HG03060 (cell line): ENCODE results near the gene SYN1.
"Not testable (repeated sequence)": the region's sequence is repeated elsewhere in the genome, so short reads cannot be mapped to it uniquely, and the experiment has no call there.

ENCODE experiments used
- ATAC-seq: cut with Tn5 transposase; IDR thresholded peaks from one replicate; pipeline ENCODE4 v1.9.1; 2021; ENCODE audit warnings: low read depth, moderate number of reproducible peaks; ENCODE audit not compliant: unreplicated experiment

The SYN1 gene

DNA sequence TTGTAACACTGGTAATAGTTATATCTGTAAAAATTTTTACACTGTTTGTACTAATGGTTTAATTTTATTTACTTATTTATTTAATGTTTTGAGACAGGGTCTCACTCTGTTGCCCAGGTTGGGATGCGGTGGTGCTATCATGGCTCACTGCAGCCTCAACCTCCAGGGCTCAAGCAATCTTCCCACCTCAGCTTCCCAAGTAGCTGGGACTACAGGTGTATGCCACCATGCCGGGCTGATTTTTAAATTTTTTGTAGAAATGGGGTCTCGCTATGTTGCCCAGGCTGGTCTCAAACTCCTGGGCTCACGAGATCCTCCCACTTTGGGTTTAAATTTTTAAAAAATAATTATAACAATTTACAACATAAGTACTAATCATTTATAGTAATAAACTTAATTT is 16.5 kb downstream of the SYN1 start:
- ATAC-seq, result not testable (repeated sequence)

DNA sequence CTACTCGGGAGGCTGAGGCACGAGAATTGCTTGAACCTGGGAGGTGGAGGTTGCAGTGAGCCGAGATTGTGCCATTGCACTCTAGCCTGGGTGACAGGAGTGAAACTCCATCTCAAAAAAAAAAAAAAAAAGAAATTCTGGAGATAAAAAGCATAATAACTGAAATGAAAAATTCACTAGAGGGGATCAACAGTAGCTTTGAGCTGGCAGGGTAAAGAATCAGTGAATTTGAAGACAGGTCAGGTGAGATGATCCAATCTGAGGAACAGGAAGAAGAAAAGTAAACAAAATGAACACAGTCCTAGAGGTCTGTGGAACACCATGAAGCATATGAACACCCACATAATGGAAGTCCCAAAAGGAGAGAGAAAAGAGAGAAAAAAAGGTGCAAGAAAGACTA is 22.4 kb downstream of the SYN1 start:
- ATAC-seq, result no peak

DNA sequence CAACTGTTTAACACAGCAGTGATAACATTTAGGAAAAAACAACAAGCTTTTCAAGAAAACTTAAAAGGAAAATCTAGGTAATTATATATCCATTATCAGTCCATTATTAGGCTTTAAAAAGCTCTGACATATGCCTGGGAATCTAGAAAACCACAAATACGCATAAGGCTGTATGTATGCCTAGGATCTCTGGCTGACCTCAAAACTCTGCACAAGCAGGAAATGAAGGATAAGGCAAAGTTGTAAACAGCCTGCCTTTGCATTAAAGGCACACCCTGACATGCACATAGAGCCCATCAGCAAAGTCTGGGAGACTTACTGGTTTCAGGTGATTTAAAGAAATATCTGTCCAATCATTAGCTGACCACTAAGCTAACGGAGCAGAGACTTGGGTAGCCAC is 23.4 kb downstream of the SYN1 start:
- no peak for ATAC-seq

DNA sequence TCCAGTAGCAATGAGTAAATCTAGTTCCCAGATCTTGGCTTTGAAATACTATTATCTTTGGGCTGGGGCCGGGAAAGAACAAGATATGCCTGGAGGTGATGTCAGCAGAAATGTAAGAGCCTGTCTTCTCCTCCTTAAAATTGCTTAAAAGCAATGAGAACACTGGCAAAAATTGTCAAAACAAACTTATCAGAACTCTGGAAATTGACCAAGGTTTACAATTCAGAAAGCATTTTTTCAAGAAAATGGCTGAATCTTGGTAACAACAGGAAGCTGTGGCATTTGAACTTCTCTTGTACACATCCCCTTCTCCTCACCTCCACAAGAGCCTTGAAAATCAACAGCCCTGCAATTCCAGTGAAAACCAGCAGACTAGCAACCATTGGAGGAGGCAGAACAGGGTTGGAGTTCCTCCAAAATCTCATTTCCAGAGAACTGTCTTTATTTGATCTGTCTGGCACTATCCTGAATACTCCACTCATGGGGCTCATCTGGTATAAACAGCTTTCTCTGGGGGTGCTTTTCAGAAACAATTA is 23.9 kb downstream of the SYN1 start:
- no peak for ATAC-seq

DNA sequence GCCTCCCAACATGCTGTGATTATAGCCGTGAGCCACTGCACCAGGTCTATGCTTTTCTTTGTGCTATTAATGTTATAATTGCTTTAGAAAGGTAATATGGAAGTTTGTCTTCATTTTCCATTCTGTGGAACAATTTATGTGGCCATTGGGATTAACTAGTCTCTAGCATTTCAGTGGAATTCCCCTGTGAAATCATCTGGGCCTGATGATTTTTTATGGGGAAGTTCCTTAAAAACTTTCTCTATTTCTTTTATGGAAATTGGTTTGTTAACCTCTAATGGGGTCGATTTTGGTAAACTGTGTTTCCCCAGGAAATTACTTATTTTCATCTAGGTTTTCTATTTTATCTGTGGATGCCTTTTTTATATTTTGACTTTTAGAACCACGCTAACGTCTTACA is 26.1 kb downstream of the SYN1 start:
- no peak for ATAC-seq

DNA sequence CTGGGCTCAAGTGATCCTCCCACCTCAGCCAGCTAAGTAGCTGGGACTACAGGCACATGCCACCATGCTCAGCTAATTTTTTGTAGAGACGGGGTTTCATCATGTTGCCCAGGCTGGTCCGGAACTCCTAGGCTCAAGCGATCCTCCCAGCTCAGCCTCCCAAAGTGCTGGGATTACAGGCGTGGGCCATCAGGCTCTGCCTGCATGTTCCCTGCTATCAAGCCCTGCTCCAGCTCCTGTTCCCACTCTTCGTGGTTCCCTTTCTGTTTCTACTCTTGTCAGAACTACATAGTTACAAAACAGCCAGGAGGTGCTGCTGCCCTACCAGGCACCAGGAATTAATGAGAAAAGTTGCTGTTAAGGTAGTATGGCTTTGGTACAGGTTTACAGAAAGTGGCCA is 28.7 kb downstream of the SYN1 start:
- no peak for ATAC-seq

DNA sequence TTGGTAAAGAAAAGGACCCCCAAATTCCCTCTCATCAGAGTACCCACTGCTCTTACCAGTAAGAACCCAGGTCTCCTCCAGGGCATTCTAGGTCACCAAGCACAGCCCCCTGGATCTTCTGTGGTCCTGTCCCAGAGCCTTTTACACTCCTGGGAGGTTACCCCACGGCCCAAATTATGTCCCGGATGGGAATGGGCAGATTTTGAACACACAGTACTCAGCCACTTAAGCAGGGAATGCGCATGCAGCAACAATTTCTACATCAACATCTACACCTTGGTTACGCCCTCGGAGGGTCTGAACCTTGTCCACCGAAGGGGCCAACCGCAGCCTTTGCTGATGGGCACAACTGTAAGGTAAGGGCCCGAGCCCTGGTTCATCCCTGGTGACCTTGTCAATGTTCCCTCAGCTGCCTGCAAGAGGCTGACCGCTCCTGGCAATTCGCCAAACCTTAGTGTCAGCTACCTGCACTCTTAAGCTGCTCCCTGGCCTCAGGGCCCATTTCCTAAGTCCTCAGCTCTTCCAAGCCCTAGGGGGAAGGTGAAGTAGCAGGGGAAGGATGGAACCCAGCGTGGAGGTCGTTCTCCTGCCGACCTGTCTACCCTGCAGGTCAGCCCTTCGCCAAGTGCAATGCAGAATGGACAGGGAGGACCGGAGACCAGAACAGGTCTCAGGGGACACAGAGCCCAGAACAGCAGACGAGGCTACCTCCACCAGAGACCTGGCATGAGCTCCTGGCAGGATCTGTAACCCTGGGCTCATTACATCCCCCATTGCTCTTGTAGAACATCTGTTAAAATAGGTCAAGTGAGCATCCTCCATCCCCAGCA is 31.5 kb downstream of the SYN1 start:
- no peak for ATAC-seq

DNA sequence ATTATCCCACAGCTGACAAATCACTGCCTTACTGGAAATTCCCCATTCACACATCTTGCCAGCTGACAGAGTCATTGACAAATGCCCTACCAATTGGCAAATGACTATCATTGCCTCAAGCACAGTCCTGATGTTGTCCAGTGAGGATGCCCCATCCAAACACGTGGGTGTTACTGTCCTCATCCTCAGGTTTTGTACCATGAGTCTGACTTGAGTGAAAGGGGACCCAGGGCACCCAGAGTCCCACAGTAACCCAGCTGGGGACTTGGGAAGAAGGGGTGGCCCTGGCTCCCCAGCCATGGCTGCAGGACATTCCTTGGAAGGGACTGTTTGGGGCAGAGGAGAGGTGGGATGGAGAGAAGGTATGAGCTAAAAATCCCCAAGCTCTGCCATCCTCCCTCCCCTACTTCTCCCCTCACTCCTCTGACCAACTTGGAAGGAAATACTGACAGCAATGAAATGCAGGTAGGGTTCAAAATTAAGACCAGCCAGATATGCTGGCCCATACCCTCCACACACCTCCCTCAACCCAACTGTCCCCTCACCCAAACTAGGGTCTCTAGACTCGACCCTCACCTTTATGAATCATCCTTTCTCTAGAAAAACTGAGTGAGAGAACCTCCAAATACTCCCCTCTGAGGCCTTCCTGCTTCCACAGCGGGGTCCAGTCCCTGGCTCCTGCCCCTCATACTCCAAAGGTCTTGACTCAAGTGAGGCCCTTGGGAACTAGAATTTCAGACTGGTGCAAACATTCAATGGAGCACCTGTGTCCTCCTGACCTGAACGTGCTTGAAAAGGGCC is 32.4 kb downstream of the SYN1 start:
- ATAC-seq, result no peak

DNA sequence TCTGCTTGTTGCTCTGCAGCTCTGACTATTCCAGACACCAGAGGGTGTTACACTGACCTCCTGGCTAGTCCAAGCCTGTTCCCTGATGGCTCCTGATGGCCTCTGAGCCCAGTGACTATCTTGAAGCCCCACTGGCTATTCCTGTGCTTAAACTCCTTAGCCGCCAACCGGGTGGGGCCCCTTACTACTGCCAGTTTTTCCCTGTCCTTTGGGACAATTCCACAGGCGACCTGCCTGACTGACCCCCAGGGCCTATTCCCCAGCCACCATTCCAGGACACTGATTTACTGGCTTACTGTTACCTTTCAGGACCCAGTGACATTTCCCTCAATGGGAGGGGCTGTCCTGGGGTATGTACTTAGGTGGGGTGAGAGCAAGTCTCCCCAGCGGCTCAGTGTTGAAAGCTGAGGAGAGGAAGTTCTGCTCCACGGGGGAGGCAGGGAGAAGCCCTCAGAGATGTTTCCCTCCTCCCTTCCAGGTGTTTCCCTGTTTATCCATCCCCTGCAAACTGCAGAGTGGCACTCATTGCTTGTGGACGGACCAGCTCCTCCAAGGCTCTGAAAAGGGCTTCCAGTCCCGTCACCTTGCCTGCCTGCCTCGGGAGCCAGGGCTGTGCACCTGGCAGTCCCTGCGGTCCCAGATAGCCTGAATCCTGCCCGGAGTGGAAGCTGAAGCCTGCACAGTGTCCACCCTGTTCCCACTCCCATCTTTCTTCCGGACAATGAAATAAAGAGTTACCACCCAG is 33.4 kb downstream of the SYN1 start:
- ATAC-seq, result no peak

DNA sequence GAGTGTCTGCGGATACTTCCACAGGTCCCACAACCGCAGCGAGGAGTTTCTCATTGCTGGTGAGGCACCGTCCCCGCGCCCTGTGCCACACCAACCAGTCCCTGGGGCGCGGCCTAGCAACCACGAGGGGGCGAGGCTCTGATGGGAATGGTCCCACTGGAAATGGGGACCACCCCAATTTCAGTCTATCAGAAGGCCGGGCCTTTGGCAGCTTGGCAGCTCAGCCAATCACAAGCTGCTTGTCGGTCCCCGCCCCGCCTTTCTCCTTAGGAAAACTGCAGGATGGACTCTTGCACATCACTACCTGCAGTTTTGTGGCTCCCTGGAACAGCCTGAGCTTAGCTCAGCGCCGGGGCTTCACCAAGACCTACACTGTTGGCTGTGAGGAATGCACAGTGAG is 34.4 kb downstream of the SYN1 start:
- no peak for ATAC-seq

DNA sequence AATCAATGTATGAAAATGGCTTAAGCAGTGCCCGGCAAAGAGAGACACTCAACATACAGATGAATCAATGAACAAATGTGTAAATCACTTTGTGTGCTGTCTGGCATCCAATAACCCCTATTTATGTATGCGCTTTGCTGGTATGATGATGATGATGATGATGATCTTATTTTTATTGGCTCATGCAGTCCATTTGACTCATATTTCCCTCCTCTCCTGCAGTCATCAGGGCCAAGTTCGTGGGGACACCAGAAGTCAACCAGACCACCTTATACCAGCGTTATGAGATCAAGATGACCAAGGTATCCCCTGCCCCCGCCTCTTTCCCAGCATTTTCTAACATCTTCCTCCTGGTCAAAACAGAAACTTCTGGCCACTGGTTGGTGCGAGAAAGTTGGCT is 34.9 kb downstream of the SYN1 start:
- no peak for ATAC-seq

DNA sequence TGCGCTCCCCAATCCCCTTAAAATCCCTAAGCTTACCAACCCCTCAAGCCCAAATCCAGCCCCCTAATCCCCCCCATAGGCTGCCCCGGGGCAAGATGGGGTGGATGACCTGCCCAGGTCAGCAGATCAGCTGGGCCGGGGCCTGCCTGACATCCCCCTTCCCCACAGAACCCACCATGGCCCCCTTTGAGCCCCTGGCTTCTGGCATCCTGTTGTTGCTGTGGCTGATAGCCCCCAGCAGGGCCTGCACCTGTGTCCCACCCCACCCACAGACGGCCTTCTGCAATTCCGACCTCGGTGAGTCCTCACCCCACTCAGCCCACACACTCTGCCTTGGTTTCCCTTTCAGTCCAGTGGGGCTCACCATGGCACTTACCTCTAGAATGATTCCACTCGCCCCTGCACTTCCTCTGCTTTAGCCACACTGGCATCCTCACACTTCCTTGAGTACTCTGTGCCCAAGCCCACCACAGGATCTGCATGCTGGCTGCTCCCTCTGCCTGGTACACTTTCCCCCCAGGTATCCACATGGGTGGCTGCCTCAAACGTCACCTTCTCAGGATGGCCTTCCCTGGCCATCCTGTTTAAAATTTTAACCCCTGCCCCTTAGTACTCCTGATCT is 36.3 kb downstream of the SYN1 start:
- ATAC-seq, result no peak

DNA sequence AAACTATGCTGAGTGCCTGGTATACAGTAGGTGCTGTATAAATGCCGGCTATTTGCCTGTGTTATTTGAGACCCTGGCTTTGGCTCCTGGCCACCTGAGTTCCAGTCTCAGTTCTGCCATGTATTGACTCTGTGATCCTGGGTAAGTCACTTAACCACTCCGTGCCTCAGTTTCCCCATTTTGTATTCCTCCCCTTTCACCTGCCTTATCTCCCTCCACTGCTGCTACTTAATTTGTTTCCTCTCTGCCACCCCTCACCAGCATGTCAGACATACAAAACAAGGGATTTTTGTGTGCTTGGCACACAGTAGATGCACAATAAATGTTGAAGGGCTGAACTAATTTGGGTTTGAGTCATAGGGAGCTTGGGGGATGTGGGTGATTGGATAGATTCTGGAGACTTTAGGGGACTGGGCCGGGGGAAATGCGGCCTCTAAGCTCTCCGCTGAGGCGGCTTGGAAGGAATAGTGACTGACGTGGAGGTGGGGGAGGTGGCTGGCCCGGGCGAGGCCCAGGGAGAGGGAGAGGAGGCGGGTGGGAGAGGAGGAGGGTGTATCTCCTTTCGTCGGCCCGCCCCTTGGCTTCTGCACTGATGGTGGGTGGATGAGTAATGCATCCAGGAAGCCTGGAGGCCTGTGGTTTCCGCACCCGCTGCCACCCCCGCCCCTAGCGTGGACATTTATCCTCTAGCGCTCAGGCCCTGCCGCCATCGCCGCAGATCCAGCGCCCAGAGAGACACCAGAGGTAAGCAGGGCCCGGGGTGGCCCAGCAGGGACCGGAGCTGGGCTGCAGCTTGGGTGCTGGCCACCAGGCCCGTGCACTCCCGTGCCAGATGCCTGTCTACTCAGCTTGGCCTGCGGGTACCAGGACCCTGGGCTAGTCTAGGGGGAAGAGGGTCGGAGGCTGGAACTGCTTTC is 37.7 kb downstream of the SYN1 start, which contains the start of gene TIMP1:
TIMP1 (plus strand) TSS at position 706 of the 917 bp plus-strand sequence. CDS start 980 bp downstream, outside the sequence.
- peak; percentile 78 for ATAC-seq

DNA sequence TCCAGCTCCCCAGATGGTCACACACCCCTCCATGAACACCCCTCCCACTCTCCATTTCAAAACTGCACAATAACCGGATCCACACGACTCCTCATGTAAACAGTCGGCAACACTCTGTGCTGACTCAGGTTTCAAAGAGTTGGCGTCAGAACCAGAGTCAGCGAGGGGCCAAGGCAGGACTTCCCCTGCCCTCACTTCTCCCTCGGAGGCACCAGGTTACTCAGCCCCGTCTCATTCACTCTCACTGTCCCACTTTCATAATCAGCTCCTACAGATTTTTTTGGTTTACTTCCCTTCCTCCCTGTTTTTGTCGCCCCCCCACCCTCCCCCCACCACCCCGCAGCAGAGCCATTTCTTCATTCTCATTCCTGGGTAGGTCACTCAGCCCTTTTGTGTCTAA is 40.1 kb downstream of the SYN1 start:
- no peak for ATAC-seq

DNA sequence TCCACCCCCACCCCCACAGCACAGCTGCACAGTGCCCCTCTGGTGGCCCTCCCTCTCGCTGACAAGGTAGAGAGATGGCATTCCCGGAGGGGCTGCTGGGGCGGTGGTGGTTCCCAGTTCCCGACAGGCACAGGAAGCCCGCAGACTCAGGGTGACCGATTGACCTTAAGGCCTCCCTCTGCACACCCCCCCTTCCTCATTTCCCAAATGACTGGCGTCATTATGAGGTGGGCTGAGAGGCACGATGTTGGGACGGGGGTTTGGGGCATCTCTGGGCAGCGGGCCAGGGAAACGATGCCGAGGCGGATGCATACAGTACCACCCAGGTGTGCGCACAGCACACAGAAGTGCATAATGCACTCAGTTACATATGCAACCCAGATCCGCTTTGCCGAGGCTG is 41.0 kb downstream of the SYN1 start:
- no peak for ATAC-seq

DNA sequence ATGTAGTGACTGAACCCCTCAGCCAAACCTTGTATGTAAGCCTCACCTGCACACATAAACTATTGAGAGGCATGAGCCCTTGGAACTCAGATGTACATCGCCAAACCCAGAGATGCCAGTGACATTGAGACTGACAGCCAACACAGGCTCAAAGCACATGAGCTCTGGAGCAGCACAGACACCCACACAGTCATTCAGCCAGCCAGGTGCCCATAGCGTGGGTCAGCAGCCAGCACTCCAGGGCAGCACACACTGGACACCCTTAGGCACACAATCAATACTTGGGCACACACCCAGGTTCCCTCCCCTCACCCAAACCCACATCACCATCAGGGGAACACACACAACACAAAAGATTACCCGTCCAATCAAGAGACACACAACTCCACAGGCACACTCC is 41.8 kb downstream of the SYN1 start:
- ATAC-seq, result no peak

DNA sequence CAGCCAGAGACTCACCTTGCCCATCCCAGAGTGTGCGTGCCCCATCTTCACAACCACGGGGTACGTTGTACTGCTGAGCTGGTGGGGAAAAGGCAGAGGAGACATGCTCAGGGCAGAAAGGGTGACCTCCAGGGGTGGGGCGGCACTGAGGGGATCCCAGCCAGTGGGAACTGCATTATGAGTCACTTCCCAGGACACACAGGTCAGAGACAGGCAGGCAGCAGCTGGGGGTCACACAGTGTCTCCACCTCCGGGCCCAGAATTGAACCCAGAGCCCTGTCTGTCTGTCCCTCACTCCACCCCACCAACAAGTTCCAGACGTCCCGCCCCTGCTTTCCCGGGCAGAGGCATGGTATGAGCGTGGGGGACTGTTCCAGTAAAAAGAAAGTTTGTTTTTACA is 42.2 kb downstream of the SYN1 start:
- no peak for ATAC-seq

DNA sequence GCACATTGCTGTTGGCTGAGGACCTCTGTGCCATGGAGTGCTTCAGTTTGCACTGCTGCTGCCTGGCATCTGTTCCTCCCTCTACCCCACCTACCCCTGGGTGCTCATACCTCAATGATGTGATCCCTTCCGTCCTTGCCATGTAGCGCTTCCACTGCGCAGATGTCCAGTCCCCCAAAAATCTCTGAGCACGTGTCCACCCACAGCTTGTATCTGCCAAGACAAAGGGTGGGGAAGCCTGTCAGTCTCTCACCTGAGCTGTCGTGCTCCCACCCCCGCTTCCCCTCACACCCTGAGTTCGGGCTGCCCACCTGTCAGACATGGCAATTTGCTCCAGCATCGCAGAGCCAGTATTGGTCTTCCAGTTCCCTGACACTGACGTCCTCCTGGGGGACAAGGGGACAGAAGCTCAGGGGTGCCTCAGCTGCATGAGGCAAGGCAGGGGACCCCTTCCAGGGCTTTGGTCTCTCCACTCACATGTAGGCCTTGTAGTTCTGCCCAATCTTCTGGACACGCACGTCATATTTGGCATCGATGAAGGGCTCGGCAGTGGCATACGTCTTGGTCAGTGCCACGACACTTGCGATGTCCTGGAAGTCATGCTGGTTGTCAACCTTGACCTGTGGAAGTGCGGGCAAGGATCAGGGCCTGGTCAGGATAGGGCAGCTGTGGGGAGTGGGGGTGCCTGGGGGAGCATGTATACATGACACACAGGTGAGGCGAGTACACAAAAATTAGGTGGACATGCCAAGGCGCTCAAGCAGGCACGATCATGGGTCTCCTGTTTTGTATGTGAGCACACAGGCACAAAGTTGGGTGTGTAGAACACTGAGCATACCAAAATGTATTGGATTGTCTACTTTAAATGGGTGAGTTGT is 43.4 kb downstream of the SYN1 start:
- no peak for ATAC-seq
